Activated CD8-positive, alpha-beta T cell treated with anti-CD3 and anti-CD28 coated beads, Interleukin-2, amount 10 ng/mL, durations not matched to agents 7 days and 5 days (primary cell): ENCODE results near the gene L1CAM. TPM values are rescaled to one million over a fixed set of nuclear protein-coding genes. Genes with fewer than 3 reads are reported as not detected.

Source experiments
- ATAC-seq: fragments of 150-1000 bp; cut with Tn5 transposase; one replicate; pipeline ENCODE4 v1.10.0; 2021; ENCODE audit warnings: moderate library complexity
- CTCF ChIA-PET: fragments of 350-600 bp; sonication (Branson Sonifier 250); formaldehyde crosslinking; loops from one replicate; lab custom pipeline; 2021; ENCODE audit warnings: antibody characterized with exemption; lab: Charles Lee
- POLR2A ChIA-PET: fragments of 350-600 bp; sonication (Branson Sonifier 250); formaldehyde crosslinking; loops from one replicate; lab custom pipeline; 2021; ENCODE audit warnings: antibody characterized with exemption; lab: Charles Lee
- DNase-seq: peaks from one replicate; pipeline ENCODE4 v3.0.0-alpha.2; 2020
- H3K27ac Mint-ChIP-seq: one replicate; pipeline ENCODE4 v1.8.0; 2021; ENCODE audit warnings: mild to moderate bottlenecking, mixed read lengths
- H3K27me3 Mint-ChIP-seq: one replicate; pipeline ENCODE4 v1.8.0; 2021; ENCODE audit warnings: low read depth, mixed read lengths
- H3K36me3 Mint-ChIP-seq: one replicate; pipeline ENCODE4 v1.8.0; 2021; ENCODE audit warnings: low read depth, mixed read lengths
- H3K4me1 Mint-ChIP-seq: one replicate; pipeline ENCODE4 v1.8.0; 2021; ENCODE audit warnings: low read depth, mixed read lengths
- H3K4me3 Mint-ChIP-seq: one replicate; pipeline ENCODE4 v1.8.0; 2021; ENCODE audit warnings: mild to moderate bottlenecking, mixed read lengths
- H3K9me3 Mint-ChIP-seq: one replicate; pipeline ENCODE4 v1.8.0; 2022; ENCODE audit warnings: mixed read lengths; ENCODE audit not compliant: insufficient read depth
- total RNA-seq, 2 experiments: library from RNA; stranded (reverse); gene quantifications; one replicate each; pipeline ENCODE4 v1.2.3, GENCODE V29; 2021

L1CAM gene
- total RNA-seq, 2 experiments from 2014 or later, result 7.1 to 7.5 TPM

DNA sequence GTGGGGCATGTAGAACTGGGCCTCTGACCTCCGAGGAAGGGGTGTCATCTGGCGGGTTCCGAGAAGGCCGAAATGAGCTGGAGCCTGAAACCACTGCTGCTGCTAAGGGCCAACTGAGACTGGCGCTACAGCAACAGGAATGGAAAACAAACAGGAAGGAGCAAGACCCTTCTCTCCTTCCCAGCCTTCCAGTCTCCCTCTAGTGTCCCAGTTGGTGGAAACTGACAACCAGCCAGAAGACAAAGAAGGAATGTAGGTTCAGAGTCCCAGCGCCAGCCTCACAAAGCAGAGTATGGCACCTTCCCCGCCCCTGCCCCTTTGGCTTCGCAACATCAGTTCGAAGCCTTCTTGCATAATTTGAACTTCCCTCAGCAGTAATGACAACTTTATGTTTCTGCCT, 31.3 kb downstream of the L1CAM start:
- no peaks in the 10 kb centered on the region for H3K9me3 Mint-ChIP-seq
- ATAC-seq, result no peak
- POLR2A ChIA-PET, result no interaction called here

GRCh38 chrX:153853902-153854267, 32.1 kb downstream of the L1CAM start:
- POLR2A ChIA-PET, result no interaction called here
- peaks cover 15% of the 10 kb centered on the region for H3K4me1 Mint-ChIP-seq
- no peak overlapping the region for H3K4me3 Mint-ChIP-seq
- H3K27me3 Mint-ChIP-seq, result peaks cover 24% of the 10 kb centered on the region
- CTCF ChIA-PET, result no interaction called here
- no peaks in the 10 kb centered on the region for H3K36me3 Mint-ChIP-seq
- H3K27ac Mint-ChIP-seq, result no peak overlapping the region
- no peak for ATAC-seq
- DNase-seq, result no peak
- H3K9me3 Mint-ChIP-seq, result no peaks in the 10 kb centered on the region

More for the DNA sequence above, 31.3 kb downstream of the L1CAM start:
- CTCF ChIA-PET, result no interaction called here
- H3K4me1 Mint-ChIP-seq, result peaks cover 15% of the 10 kb centered on the region
- H3K27me3 Mint-ChIP-seq, result peaks cover 27% of the 10 kb centered on the region
- no peak for DNase-seq
- H3K36me3 Mint-ChIP-seq, result no peaks in the 10 kb centered on the region
- no peak overlapping the region for H3K4me3 Mint-ChIP-seq
- H3K27ac Mint-ChIP-seq, result no peak overlapping the region

DNA sequence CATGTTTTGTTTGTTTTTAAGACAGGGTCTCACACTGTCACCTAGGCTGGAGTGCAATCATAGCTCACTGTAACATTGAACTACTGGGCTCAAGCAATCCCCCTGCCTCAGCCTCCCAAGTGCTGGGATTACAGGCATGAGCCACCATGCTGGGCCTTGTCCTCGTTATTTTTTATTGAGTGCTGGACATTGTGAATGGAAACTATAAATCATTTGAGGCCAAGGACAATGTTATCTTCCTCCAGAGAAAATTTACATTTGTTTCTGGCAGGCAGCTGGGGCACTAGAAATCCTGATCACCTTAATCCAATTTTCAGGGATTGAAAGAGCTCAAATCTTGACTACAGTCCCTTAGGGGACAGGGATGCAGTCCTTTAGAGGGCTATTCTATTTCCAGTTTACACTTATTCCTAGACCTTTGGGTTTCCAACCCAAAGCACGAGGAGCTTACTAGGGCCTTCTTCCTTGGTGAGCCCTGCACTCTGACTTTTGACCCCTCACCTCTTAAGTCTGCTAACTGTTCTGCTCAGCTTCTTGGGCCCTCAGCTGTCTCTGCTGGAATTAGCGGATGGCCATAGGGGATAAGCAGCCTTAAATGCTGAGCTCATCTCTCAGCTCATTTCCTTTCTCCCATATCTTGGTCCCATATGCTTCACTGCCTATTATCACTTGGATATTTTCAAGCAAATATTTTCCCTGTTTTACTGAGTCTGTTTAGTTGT, 32.6 kb downstream of the L1CAM start:
- DNase-seq (no peak), ATAC-seq (no peak)
- CTCF ChIA-PET, result no interaction called here
- Mint-ChIP-seq H3K36me3 (no peaks in the 10 kb centered on the region), H3K27ac (no peak overlapping the region), H3K27me3 (peaks cover 24% of the 10 kb centered on the region), H3K4me3 (no peak overlapping the region), H3K9me3 (no peaks in the 10 kb centered on the region), H3K4me1 (peaks cover 15% of the 10 kb centered on the region)
- POLR2A ChIA-PET, result no interaction called here

DNA sequence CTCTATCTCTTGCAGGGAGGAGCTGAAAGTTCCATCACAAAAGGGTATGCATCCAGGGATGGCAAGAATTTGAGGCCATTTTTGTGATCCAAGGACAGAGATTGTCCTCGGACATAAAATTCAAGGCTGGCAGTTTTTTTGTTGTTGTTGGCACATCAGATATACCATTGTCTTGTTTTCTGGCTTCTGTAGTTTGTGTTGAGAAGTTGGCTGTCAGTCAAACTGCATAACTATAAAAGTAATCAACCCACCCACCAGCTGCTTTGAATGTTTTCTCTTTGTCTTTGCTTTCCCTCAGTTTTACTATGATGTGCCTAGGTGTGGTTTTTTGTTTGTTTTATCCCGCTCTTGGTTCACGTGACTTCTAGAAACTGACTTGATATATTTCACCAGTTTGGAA, 34.0 kb downstream of the L1CAM start:
- DNase-seq, result no peak
- H3K27me3 Mint-ChIP-seq, result peaks cover 24% of the 10 kb centered on the region
- H3K4me3 Mint-ChIP-seq, result no peak overlapping the region
- POLR2A ChIA-PET, result no interaction called here
- CTCF ChIA-PET, result no interaction called here
- no peaks in the 10 kb centered on the region for H3K36me3 Mint-ChIP-seq
- peaks cover 5% of the 10 kb centered on the region for H3K4me1 Mint-ChIP-seq
- no peak for ATAC-seq
- no peak overlapping the region for H3K27ac Mint-ChIP-seq
- no peaks in the 10 kb centered on the region for H3K9me3 Mint-ChIP-seq

DNA sequence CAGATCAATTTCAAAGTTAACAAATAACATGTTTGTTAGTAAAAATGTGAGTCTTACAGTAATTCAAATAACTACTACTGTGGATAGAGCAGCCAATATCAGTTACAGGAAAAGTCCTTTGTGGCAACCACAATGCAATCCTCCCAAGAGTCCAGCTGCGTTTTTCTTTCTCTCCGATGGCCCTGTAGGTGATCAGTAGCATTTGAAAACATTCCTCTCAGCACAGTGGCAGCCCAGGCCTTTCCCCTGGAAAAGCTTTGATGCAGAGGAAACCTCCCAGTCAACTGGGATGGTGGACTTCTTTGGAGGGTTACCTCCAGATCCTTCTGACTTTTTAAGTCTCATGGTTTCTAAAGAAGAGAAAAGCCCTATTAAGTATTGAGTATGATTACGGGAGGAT, 37.6 kb downstream of the L1CAM start:
- Mint-ChIP-seq H3K27me3 (peaks cover 31% of the 10 kb centered on the region), H3K4me3 (no peak overlapping the region), H3K27ac (no peak overlapping the region), H3K4me1 (no peaks in the 10 kb centered on the region), H3K9me3 (no peaks in the 10 kb centered on the region), H3K36me3 (no peaks in the 10 kb centered on the region)
- ChIA-PET CTCF (no interaction called here), POLR2A (no interaction called here)
- DNase-seq (no peak), ATAC-seq (no peak)

DNA sequence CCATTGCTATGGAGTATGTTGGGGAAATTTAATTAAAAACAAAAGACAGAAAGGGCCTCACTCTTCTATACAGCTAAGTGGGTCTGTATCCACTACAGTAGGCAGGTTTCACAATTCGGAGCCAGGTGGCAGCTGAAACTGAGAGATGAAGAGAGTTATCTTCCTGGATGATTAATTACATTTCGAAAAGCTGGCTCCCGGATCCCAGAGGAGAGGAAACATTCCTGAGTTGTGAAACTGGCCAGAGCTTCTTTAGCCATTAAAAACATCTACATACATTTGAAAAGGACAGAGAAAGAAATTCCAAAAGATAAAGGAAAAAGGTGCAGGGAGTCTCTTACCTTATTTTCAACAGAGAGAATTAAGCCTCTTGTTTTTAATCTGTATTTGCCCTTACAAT, 40.1 kb downstream of the L1CAM start:
- CTCF ChIA-PET, result no interaction called here
- no peaks in the 10 kb centered on the region for H3K9me3 Mint-ChIP-seq

GRCh38 chrX:153845195-153845594, 40.8 kb downstream of the L1CAM start:
- H3K4me3 Mint-ChIP-seq, result no peak overlapping the region
- ChIA-PET POLR2A (no interaction called here), CTCF (no interaction called here)
- H3K36me3 Mint-ChIP-seq, result no peaks in the 10 kb centered on the region
- H3K9me3 Mint-ChIP-seq, result no peaks in the 10 kb centered on the region
- DNase-seq, result no peak
- no peaks in the 10 kb centered on the region for H3K4me1 Mint-ChIP-seq
- ATAC-seq, result no peak
- no peak overlapping the region for H3K27ac Mint-ChIP-seq
- peaks cover 26% of the 10 kb centered on the region for H3K27me3 Mint-ChIP-seq

More for the DNA sequence above, 40.1 kb downstream of the L1CAM start:
- Mint-ChIP-seq H3K4me1 (no peaks in the 10 kb centered on the region), H3K27ac (no peak overlapping the region), H3K36me3 (no peaks in the 10 kb centered on the region), H3K27me3 (peaks cover 26% of the 10 kb centered on the region), H3K4me3 (no peak overlapping the region)
- DNase-seq (no peak), ATAC-seq (no peak)
- POLR2A ChIA-PET, result no interaction called here

DNA sequence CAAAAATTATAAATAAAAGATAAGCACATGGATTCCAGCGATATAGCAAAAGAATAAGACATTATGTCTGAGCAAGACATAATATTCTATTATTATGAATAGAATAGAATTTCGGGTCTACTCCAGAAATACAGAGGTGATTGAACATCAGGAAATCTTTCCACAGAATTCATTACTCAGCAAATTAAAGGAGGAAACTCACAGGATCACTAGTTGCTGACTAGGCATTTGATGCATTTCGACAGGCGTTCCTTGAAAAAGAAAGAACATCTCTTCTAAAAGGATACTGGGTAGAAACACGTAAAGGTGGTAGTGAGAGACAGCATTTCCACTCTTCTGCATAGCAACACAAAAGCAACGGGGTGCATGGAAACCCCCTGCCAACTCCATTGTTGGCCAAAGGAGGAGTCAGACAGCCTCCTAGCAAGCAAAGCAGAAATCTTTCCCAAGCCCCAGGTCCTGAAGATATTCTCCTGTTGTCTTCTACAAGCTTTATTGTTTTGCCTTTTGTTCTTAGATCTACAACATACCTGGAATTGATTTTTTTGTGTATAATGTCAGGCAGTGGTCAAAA, 41.4 kb downstream of the L1CAM start:
- H3K27me3 Mint-ChIP-seq, result peaks cover 26% of the 10 kb centered on the region
- no peak overlapping the region for H3K4me3 Mint-ChIP-seq
- no peak overlapping the region for H3K27ac Mint-ChIP-seq
- no peak for ATAC-seq
- ChIA-PET POLR2A (no interaction called here), CTCF (no interaction called here)
- H3K9me3 Mint-ChIP-seq, result no peaks in the 10 kb centered on the region
- no peaks in the 10 kb centered on the region for H3K36me3 Mint-ChIP-seq
- no peaks in the 10 kb centered on the region for H3K4me1 Mint-ChIP-seq
- DNase-seq, result no peak

GRCh38 chrX:153836921-153837320, 49.1 kb downstream of the L1CAM start:
- Mint-ChIP-seq H3K4me3 (no peak overlapping the region), H3K9me3 (no peaks in the 10 kb centered on the region), H3K36me3 (no peaks in the 10 kb centered on the region), H3K4me1 (no peaks in the 10 kb centered on the region), H3K27ac (no peak overlapping the region), H3K27me3 (peaks cover 12% of the 10 kb centered on the region)
- ATAC-seq (no peak), DNase-seq (no peak)
- ChIA-PET POLR2A (interaction anchor here (1.0 kb wide), 1 partner anchor 48 kb away, joined by 3 read pairs; no protein-coding TSS in a partner anchor), CTCF (no interaction called here)

- no peak for DNase-seq
- no peak overlapping the region for H3K4me3 Mint-ChIP-seq
- peaks cover 22% of the 10 kb centered on the region for H3K27me3 Mint-ChIP-seq
- no peaks in the 10 kb centered on the region for H3K9me3 Mint-ChIP-seq
- no peaks in the 10 kb centered on the region for H3K4me1 Mint-ChIP-seq
- H3K27ac Mint-ChIP-seq, result no peak overlapping the region
- ATAC-seq, result no peak
- POLR2A ChIA-PET, result no interaction called here
- CTCF ChIA-PET, result no interaction called here
- no peaks in the 10 kb centered on the region for H3K36me3 Mint-ChIP-seq
Observed at GRCh38 chrX:153832728-153833127, 53.2 kb downstream of the L1CAM start.

DNA sequence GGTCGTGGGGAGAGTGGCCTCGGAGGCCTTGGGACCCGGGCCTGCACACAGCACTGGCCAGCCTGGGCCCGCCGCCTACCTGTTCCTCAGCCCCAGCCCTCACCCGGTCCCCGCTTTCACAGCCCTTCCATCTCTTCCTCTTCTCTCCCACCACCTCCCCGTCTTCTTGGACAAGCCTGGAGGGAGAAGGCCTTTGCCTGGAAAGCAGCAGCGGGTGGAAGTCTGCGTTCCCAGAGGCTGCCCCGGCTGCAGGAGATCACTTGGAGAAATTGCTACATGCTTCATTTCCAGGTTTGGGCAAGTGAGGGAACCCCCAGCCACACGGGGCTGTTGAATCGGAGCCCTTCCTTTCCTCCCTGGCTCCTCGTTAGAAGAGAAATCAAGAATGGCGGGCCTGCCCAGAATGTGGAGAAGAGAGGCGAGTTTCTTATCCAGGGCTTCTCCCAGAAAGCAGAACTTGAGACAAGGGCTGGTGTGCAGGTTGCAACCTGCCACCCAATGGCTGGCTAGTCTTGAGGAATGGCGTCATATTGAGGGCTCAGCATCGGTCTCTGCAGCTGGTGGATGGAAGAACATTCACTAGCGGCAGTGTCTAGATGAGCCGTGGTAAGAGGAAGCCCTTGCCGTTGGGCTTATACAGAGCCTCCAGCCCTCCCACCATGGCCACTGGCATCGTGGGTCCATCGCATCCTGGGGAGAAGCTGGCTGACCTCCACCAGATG, 54.4 kb downstream of the L1CAM start:
- ATAC-seq (no peak), DNase-seq (no peak)
- Mint-ChIP-seq H3K27ac (no peak overlapping the region), H3K9me3 (no peaks in the 10 kb centered on the region), H3K4me3 (no peak overlapping the region), H3K27me3 (peaks cover 31% of the 10 kb centered on the region), H3K4me1 (peaks cover 2% of the 10 kb centered on the region), H3K36me3 (no peaks in the 10 kb centered on the region)
- POLR2A ChIA-PET, result no interaction called here
- CTCF ChIA-PET, result no interaction called here

DNA sequence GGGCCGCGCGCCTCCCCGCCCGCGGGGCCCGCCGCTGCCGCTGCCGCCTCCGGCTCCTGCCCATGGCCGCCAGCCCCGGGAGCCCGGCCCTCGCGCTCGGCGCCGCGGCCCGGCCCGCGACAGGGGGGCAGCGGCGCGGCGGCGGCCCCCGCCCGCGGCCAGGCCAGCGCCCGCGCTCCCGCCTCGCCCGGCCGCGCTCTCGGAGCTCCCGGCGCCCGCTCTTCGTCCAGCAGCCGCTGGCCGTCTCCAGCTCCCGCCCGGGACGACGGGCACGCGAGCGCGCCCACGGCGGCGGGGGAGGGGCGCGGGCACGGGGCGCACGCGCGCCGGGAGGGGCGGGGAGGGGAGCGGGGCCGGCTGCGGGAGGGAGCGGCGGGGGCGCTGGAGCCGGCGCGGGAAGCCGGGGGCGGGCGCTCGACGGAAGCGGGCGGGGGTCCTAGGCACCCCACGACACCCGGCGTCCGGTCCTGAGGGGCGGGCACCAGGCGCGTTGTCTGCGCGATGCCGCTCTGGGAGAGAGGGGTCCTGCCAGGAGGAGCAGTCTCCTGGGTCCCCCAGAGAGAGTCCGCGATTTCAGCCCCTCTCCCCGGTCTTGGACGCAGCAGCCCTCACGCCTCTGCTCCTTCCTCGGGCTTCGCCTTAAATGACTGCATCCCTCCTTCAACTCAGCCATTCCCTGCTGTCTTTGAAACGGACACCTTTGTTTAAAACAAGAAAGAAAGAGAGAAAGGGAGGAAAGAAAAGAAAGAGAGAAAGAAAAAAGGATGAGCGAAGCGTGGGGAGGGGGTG, 55.1 kb downstream of the L1CAM start:
- ATAC-seq (no peak), DNase-seq (no peak)
- ChIA-PET POLR2A (no interaction called here), CTCF (no interaction called here)
- Mint-ChIP-seq H3K36me3 (no peaks in the 10 kb centered on the region), H3K27ac (no peak overlapping the region), H3K4me1 (peaks cover 2% of the 10 kb centered on the region), H3K9me3 (no peaks in the 10 kb centered on the region), H3K4me3 (no peak overlapping the region), H3K27me3 (peaks cover 31% of the 10 kb centered on the region)
